Fibroblast of gingiva (primary cell): Measurements from ENCODE around the gene MUC5B.

Experiments used
- DNase-seq: peaks from one replicate; pipeline ENCODE4 v3.0.0-alpha.2; 2011; ENCODE audit warnings: low read depth

The MUC5B gene

DNA sequence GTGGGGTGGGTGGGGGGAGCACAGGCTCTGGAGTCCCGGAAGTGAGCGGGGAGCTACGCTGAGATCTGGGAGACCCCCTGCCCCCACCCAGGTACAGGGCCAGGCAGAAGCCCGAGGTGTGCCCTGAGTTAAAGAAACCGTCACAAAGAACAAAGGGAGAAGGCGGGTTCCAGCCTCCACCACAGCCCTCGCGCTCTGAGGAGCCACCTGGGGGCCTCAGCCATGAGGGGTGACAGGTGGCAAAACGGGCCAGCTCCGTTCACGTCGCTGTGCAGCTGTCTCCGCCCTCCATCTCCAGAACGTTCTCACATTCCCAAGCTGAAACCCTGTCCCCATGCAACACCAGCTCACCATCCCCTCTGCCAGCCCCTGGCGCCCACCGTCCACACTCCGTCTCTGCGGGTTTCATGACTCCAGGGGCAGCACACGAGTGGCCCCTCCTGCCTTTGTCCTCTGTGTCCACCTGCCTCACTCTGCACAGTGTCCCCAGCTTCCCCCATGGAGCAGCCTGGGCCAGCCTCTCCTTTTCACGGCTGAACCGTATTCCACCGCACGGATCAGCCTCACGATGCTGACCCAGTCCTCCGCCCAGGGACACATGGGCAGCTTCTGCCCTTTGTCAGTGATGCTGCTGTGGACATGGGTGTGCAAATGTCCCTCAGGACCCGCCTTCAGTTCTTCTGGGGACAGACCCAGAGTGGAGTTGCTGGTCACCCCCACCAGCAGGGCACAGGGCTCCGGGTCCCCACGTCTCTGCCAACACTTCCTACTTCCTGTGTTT is 1.7 kb upstream of the MUC5B start:
- no peak for DNase-seq

DNA sequence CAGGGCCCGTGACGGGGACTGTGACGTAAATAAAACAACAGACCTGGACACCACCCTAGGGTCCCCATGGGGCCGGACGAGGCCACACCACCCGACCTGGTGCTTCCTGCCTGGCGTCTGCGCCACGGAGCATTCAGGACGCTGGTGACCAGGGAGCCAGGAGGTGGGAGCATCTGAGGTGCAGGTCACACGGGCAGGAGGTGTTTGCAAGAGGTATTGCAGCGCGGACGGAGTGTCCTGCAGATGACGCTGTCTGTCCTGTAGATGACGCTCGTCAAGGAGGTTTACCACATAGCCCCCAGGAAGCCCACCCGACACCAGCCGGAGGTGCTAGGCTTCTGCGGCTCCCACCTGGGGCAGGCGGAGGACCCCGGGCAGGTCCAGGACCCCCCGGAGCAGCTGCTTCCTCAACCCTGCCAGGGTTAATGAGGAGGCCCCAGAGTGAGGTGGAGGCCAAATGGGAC is 986 bp upstream of the MUC5B start:
- DNase-seq = no peak

DNA sequence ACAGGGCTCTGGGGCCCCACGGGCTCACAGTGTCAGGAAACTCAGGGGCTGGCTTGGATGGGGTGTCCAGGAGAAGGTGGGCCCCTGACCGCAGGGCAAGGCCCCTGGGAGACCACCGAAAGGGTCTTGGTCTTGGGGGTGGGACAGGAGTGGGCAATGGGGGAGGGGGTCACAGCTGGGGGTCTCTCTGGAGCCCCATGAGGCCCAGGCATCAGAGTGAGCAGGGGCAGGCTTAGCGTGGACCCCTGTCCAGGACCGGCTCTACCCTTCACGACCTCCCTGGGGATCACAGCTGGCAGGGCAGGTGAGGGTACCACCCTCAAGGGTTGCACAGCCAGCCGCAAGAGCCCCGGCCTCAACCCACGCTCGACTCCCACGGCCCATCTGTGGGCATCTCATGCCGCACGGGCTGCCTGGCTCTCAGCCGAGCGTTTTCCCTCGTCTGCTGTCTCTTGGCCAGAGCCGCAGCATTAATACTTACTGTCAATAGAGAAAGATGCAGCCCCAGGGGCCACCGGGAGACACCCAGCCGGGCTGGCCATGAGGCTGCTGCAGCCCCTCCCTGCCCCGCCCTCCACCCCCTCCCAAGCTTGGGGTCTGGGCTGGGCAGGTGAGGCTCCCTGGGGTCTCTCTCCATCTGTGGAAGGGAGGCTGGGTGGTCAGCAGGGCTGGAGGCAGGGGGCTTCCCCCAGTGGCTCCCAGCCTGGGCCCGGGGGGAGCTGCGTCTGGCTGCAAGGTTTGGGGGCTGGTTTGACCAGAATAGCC is 662 bp downstream of the MUC5B start:
- DNase-seq = no peak

DNA sequence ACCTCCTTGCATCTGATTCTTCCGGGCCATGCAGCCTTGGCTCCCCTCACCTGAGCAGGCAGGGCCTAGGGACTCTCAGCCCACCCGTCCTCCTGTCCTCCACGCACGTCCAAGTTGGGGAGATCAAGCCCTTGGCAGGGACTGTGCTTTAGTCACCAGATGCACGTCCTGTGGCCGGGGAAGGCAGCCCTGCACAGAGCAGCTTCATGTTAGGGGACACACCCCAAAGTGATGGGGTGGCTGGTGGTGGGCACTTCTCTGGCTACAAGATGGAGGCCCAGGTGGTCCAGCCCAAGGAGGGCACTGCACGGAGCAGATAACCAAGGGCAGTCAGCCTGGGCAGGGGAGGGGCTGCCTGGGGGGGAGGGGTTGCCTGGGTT is 1.2 kb downstream of the MUC5B start:
- DNase-seq = no peak

DNA sequence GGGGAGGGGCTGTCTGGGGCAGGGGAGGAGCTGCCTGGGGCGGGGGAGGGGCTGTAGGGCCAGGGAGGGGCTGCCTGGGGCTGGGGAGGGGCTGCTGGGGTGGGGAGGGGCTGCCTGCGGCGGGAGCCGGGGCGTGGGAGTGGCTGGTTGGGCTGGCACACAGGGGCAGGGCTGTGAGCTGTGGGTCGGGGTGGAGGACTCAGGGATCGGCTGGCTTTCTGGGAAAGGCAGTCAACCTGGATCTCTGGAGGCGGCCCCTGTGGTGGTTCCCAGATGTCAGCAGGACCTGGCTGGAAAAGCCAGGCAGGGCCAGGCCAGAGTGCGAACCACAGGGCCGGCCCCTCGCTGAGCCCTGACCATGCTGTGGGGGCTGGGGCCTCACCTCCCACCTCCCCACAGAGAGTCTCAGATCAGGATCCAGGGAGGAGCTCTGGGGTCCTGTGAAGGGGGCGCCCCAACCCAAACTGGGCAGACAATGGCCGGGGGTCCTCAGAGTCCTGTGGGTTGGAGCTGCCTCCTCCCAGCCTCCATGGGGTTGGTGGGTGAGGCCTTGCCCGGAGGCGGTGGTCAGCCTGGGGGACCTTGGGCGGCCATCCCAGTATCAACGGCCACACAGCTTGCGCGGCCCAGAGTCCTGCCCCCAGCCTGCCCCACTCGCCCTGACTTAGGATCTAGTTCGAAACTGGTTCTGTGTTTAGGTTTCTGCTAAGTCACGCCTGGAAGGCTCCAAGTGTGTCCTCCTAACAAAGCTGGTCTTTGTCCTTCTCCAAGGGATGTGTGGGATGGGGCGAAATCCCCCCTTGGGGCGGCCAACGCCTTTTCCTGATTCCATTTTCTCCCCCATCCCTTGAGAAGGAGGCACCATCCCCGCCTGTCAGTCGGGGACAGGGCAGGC is 1.9 kb downstream of the MUC5B start:
- DNase-seq = no peak

DNA sequence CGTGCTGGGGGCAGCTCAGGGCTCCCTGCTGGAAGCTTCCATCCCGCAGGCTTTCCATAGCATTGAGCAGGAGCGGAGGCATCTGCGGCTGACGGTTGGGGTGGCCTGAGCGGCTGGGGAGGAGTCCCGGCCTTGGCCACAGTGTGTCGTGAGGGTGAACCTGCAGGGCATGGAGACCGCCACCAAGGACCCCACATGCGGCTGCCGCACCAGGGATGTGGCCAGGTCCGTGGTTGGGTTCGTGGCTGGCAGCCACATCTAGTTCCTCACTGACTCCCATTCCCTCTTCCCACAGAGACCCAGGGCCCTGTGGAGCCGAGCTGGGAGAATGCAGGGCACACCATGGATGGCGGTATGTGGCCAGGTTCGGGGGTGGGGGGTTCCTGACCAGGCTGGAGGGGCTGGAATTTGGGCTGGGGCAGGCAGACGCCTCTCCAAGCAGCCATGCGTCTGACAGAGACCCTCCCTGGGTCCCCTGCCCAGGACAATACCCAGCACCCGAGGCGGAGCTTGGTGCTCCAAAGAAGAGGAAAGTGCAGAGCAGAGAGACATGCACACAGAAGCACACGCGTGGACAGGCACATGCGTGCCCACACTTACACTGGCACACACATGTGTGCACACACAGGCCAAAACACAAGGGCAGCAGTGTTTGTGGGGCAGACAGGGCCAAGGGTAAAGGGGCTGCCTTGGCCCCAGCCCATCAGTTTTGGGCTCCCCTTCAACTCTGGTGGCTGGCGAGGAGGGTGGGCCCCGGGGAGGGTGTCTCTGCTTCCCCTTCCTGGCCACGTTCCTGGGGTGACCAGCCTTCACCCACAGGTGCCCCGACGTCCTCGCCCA is 2.7 kb downstream of the MUC5B start:
- DNase-seq = no peak

DNA sequence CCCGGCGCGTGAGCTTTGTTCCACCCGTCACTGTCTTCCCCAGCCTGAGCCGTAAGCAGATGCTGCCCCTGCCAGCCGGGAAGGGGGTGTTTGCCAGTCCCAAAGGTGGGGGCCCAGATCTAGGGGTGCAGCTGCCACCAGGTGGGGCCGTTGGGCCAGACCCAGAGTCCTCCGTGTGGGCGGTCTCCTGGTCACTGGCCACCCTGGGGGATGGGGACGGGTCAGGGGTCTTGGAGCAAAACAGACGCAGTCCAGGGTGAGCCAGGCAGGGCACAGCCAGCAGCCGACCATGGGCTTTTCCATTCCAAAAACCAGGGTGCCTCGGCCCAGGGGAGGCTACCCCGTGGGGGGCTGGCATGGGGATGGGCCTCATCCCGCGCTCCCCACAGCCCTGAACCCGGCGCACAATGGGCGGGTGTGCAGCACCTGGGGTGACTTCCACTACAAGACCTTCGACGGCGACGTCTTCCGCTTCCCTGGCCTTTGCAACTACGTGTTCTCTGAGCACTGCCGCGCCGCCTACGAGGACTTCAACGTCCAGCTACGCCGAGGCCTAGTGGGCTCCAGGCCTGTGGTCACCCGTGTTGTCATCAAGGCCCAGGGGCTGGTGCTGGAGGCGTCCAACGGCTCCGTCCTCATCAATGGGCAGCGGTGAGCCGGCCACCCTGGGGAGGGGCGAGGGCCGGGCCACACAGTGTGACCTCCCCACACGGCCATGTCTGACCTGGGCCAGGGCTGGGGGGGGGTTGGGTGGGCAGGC is 3.5 kb downstream of the MUC5B start:
- DNase-seq = no peak

DNA sequence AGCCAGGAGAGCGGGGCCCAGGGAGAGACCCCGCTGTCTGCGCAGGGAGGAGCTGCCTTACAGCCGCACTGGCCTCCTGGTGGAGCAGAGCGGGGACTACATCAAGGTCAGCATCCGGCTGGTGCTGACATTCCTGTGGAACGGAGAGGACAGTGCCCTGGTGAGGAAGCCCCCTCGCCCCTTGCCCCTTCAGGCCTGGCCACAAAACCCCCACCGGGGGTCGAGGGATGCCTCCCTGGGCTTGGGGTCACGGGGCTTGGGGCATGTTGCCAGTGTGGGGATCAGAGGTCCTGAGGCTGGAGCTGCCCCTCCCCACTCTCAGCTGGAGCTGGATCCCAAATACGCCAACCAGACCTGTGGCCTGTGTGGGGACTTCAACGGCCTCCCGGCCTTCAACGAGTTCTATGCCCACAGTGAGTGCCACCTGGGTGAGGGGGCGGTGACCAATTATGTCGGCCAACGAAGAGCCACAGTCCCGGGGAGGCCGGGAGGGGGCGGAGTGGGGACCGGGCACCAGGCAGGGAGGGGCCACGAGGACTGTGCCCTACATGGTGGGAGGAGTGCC is 4.2 kb downstream of the MUC5B start:
- DNase-seq = no peak

DNA sequence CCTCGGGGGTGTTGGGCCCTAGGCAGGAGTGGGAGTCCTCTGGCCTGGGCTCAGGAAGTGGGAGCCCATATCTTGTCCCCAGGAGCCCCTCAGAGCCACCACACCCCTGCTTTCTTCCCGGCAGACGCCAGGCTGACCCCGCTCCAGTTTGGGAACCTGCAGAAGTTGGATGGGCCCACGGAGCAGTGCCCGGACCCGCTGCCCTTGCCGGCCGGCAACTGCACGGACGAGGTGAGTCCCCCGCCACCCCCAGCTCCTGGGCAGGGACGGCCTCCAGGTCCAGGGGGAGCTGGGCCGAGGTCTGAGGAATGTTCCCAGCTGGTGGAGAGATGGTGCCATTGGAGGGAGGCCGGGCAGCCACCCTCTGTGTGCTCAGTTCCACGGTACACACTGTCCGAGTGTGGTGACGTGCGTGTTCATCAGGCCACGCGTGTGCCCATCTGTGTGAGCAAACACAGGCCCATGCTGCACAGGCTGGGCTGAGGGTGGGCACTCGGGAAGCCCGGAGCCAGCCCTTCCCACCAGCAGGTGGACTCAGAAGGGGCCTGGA is 4.8 kb downstream of the MUC5B start:
- DNase-seq = no peak

DNA sequence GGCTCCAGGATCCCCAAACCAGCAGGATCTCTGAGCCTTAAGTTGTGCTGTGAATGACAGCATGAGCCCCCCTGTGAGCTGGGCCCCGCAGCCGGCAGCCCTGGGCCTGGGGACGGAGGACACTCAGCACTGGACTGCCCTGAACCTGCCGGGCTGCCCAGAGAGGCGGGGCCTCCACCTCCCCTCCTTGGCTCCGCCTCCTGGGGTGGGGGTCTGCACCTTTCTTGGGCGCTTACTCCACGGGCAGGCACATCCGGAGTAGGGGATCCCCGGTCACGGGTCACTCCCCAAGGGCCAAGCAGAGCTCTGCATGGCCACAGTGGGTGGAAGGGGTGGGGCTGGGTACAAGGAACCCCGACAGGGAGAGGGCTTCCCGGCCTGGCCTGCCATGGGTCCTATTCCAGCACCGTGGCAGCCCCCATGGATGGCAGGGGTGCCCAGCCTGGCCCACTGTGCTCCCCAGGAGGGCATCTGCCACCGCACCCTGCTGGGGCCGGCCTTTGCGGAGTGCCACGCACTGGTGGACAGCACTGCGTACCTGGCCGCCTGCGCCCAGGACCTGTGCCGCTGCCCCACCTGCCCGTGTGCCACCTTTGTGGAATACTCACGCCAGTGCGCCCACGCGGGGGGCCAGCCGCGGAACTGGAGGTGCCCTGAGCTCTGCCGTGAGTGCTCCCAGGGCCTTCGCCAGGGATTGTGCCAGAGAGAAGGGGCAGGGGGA is 5.4 kb downstream of the MUC5B start:
- DNase-seq = no peak

DNA sequence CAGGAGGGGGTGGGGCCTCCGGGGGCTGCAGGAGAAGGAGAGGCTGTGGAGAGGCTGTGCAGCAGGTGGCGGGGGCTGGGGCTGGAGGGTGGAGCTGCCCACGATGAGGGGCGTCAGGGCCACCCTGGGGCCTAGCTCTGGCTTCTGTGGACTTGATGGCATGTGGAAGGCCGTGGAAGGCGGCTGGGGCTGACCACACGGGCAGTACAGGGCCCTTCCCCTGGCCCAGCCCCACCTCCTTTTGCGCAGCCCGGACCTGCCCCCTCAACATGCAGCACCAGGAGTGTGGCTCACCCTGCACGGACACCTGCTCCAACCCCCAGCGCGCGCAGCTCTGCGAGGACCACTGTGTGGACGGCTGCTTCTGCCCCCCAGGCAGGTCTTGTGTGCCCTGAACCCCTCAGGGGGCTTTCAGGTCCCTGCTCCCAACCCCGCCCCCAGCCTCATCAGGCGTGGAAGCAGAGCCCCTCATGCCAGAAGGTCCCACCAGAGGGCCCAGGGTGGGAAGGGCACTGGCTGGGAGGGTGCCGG is 6.1 kb downstream of the MUC5B start:
- no peak for DNase-seq

DNA sequence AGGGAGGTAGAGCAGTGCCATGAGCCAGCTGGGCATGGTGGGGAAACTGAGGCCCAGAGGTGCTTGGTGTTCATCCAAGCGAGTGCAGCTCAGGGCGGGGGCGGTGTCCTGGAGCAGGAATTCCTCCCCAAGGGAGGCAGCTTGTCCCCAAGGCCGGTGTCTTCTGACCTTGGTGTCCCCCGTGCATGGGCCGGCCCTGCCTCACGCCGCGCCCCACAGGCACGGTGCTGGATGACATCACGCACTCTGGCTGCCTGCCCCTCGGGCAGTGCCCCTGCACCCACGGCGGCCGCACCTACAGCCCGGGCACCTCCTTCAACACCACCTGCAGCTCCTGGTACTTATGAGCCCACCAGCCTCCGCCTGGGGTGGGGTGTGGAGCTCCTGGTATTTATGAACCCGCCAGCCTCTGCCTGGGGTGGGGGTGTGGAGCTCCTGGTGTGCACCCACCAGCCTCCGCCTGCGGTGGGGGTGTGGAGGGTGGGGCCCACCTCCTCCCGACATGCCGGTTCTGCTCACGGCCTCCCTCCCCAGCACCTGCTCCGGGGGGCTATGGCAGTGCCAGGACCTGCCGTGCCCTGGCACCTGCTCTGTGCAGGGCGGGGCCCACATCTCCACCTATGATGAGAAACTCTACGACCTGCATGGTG is 6.7 kb downstream of the MUC5B start:
- DNase-seq = no peak

DNA sequence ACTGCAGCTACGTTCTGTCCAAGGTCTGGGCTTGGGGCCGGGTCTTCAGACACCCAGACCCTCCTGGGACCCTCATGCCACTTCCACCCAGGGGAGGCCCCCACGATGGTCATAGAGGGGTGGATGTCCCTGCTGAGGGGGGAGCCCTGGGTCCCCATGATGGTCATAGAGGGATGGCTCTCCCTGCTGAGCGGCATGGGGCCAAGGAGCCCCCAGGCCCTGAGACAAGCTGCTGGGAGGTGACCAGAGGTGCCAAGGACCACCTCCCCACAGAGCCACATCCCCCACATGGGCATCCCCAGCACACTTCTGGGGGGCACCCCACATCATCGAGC is 7.2 kb downstream of the MUC5B start:
- no peak for DNase-seq

DNA sequence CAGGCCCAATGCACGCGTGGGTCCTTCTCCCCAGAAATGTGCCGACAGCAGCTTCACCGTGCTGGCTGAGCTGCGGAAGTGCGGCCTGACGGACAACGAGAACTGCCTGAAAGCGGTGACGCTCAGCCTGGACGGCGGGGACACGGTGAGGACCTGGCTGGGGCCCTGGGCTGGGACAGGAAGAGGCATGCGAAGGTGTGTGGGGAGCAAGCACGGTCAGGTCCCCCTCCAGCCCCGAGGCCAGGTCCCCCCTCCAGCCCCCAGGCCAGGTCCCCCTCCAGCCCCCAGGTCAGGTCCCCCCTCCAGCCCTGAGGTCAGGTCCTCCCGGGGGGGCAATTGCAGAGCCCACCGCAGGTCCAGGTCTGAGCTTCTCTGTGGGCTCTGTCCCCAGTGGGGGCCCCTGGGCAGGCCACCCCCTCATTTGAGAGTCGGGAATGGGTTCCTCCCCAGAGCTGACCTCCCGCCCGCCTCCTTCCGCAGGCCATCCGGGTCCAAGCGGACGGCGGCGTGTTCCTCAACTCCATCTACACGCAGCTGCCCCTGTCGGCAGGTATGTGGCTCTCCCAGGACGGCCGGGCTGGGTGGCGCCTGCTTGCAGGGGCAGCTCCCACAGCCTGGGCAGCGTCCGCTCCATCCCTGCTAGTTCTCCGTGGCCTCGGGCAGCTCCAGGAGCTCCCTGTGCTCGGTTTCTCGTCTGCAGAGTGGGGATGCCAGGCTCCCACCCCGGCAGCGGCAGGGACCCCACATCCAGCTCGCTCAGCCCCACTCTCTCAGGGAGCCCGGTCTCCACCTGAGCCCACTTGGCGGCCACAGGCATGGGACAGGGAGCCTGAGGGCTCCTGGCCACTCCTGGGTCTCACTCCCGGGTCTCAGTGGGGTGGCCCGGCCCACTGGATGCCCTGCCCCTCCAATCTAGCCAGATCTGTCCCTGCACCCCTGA is 7.9 kb downstream of the MUC5B start:
- no peak for DNase-seq

DNA sequence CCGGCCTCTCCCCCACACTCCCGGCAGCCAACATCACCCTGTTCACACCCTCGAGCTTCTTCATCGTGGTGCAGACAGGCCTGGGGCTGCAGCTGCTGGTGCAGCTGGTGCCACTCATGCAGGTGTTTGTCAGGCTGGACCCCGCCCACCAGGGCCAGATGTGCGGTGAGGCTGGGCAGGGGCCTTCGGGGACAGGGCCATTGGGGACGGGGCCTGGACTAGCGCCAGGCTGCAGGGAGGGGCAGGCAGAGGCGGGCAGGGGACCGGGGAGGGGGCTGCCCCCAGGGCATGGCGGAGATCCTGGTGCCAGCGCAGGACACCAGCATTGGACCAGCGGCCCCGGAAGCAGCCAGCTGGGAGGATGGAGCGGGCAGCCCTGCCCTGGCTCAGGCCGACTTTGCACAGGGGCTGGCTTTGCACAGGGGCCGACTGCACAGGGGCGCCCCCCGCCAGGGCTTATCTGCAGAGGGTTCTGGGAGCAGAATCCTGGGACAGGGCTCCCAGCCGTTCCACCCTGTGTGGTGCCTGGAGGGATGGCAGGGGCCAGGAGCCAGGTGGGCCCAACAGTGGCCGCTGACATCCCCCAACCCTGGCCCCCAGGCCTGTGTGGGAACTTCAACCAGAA is 8.6 kb downstream of the MUC5B start:
- DNase-seq = no peak

DNA sequence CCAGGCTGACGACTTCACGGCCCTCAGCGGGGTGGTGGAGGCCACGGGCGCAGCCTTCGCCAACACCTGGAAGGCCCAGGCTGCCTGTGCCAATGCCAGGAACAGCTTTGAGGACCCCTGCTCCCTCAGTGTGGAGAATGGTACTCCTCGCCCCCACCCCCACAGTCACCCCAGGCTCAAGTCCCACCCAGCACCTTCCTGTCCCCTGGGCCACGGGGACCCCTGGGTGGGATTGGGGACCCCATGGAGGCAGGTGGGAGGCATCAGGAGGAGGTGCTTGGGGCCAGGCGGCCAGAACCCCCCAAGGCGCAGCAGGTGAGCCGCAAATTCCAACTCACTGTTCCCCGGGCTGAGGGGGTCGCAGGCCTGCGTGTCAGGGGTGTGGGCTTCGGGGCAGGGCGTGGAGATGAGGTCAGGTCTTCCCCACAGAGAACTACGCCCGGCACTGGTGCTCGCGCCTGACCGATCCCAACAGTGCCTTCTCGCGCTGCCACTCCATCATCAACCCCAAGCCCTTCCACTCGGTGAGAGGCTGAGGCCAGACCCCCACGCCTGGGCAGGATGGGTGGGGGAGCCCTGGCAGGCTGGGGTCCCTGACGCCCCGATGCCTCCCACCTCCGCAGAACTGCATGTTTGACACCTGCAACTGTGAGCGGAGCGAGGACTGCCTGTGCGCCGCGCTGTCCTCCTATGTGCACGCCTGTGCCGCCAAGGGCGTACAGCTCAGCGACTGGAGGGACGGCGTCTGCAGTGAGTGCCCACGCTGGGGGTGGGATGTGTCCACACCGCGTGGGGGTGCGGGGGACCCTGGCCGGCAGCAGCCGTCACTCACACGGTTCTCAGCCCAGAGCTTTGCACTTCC is 9.4 kb downstream of the MUC5B start:
- DNase-seq = no peak
